ENCODE results near the gene MXRA5.
A peak's percentile ranks its signal among the peaks of the same experiment; 100 is the strongest.

MXRA5 gene

GRCh38 chrX:3346501-3347259 is at the start of gene MXRA5:
Gene MXRA5, minus strand, starts transcription at chrX:3346652. Its CDS starts 2,819 bp downstream, at chrX:3343833.
- peak; percentile 50 for DNase-seq (ENCODE audit: low read depth)
- TF ChIP-seq CTCF (conservative IDR thresholded peaks at IDR 0.05; ENCODE audit: low read depth, low read length) = no peak
- peak within 1 kb of the TSS; percentile 48 for H3K4me3 ChIP-seq (ENCODE audit: low read depth, low read length)

- DNase-seq (ENCODE audit: low read depth) = peak; percentile 7
Observed at GRCh38 chrX:3393581-3394111, 47.2 kb upstream of the MXRA5 start.

GRCh38 chrX:3393178-3393577 is 46.7 kb upstream of the MXRA5 start:
- no peak for TF ChIP-seq CTCF (conservative IDR thresholded peaks at IDR 0.05; ENCODE audit: low read depth, low read length)
- DNase-seq (ENCODE audit: low read depth) = peak; percentile 1
- no peak overlapping the region for H3K4me3 ChIP-seq (ENCODE audit: low read depth, low read length)

More at GRCh38 chrX:3393581-3394111, 47.2 kb upstream of the MXRA5 start:
- no peak overlapping the region for H3K4me3 ChIP-seq (ENCODE audit: low read depth, low read length)
- TF ChIP-seq CTCF (conservative IDR thresholded peaks at IDR 0.05; ENCODE audit: low read depth, low read length) = no peak

GRCh38 chrX:3388457-3388856 is 42.0 kb upstream of the MXRA5 start:
- no peak for TF ChIP-seq CTCF (conservative IDR thresholded peaks at IDR 0.05; ENCODE audit: low read depth, low read length)

GRCh38 chrX:3384327-3384726 is 37.9 kb upstream of the MXRA5 start:
- peak; percentile 2 for DNase-seq (ENCODE audit: low read depth)
- TF ChIP-seq CTCF (conservative IDR thresholded peaks at IDR 0.05; ENCODE audit: low read depth, low read length) = no peak
- no peak overlapping the region for H3K4me3 ChIP-seq (ENCODE audit: low read depth, low read length)

More at GRCh38 chrX:3388457-3388856, 42.0 kb upstream of the MXRA5 start:
- DNase-seq (ENCODE audit: low read depth) = no peak
- H3K4me3 ChIP-seq (ENCODE audit: low read depth, low read length) = no peak overlapping the region

GRCh38 chrX:3380603-3381002 is 34.2 kb upstream of the MXRA5 start:
- no peak for DNase-seq (ENCODE audit: low read depth)
- H3K4me3 ChIP-seq (ENCODE audit: low read depth, low read length) = no peak overlapping the region
- TF ChIP-seq CTCF (conservative IDR thresholded peaks at IDR 0.05; ENCODE audit: low read depth, low read length) = no peak

GRCh38 chrX:3379111-3379510 is 32.7 kb upstream of the MXRA5 start:
- TF ChIP-seq CTCF (conservative IDR thresholded peaks at IDR 0.05; ENCODE audit: low read depth, low read length) = no peak
- no peak for DNase-seq (ENCODE audit: low read depth)

More at GRCh38 chrX:3379111-3379510, 32.7 kb upstream of the MXRA5 start:
- no peak overlapping the region for H3K4me3 ChIP-seq (ENCODE audit: low read depth, low read length)

All from choroid plexus epithelial cell (primary cell).